T-helper 1 cell (primary cell): Measurements from ENCODE around the gene SLC29A2.

Experiments
- DNase-seq, 5 donors: peaks; one replicate each; pipeline ENCODE4 v3.0.0-alpha.2; 2012 to 2020
- total RNA-seq, 4 donors: gene quantifications; one replicate each; lab custom pipeline; 2026; lab: John Stamatoyannopoulos, UW

The SLC29A2 gene, protein sequence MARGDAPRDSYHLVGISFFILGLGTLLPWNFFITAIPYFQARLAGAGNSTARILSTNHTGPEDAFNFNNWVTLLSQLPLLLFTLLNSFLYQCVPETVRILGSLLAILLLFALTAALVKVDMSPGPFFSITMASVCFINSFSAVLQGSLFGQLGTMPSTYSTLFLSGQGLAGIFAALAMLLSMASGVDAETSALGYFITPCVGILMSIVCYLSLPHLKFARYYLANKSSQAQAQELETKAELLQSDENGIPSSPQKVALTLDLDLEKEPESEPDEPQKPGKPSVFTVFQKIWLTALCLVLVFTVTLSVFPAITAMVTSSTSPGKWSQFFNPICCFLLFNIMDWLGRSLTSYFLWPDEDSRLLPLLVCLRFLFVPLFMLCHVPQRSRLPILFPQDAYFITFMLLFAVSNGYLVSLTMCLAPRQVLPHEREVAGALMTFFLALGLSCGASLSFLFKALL
- total RNA-seq, result 10.2 to 16.0 (median 11.4) reads per million in 4 donors

DNA sequence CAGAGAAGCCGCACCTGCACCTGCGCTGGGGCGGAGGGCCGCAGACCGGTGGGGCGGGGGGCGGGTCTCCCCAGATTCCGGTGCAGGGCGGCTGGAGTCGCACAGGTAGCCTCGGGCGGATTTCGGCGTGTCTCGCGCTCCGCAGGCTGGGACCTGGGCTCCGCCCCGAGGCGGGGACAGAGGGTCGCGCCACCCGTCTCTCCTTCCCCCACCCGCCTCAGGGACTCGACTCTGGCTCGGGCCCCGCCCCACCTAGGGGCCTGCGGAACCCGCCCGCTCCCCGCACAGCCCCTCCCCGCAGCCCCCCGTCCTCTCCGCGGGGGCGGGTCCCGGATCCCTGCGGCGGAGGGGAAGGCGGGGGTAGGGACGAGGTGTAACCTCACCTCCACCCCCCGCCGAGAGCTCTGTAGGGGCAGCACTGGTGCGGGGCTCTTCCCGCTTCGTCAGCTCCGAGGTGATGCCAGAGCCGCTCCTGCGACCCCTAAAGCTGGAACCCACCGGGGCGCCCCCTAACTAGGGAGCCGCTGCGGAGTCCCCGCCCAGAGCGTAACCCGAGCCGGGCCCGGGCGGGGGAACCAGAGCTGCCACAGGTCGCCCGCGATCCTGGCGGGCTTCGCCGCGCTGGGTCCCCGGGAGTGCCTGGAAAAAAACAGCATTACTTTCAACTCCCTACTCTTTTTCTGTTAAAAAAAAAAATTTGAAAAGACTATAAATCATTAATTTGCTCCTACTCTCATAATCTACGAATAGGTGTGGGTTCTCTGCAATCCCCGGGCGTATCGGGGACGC is at the start of gene SLC29A2:
SLC29A2 (minus strand) TSS at position 134 of the 789 bp plus-strand sequence. CDS start 169 bp downstream, outside the sequence.
- DNase-seq, result peak; percentile 59 to 82 (median 66)

GRCh38 chr11:66420671-66421476 is 49.3 kb upstream of the SLC29A2 start, which contains the start of gene NPAS4:
NPAS4 (plus strand) TSS chr11:66421035; CDS start chr11:66421180, 145 bp downstream.
- no peak for DNase-seq

- no peak for DNase-seq
These were observed 48.3 kb upstream of the SLC29A2 start for GRCh38 chr11:66419825-66420224.

DNA sequence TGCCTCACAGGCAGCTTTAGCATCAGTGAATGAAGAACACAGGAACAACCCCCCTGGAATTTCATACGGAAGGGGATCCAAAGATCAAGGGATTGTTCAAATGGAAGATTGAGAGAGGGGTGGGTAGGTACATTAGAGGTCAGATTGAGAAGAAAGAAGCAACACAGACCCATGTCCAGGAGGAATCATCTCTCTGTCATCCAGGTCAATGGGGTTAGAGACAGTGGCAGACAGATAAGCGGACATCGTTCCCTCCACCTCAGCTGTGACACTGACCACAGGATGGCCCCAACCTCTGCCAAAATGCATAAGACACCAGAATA is 47.4 kb upstream of the SLC29A2 start:
- no peak for DNase-seq

DNA sequence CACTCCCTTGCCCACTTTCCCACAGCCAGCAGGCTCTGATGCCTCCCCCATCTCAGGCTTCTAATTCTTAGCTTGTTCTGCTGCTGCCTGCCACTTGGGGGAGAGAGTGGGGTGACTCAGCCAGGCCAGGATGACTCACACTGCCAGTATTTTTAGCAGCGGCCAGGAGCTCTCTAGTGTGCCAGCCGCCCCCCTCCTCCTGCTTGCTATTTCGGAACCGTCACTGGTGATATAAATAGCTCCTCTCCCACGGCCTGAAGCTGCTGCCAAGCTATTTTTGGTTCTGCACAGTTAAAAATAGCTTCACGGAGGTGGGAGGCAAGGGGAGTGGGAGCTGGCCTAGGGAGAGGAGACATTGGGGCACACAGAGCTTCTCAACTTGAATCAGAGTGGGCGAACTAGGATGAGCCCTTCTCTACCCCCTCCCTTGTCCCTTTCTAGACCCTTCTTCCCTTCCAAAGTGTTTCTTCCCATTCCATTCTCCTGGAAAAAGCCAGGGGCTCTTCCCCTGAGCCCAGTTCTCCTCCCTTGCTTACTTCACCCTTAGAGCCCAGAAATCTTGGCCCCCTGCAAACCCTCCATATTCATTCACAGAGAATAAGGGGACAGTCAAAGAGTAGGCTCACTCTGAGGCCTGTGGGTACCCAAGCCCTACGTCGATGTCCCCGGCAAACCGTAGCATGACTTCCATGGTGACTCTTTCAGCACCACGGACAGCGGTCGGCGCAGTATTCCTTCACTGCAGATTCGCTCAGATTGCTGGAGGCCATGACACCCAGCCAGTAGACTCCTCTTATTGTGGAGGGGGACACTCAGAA is 46.8 kb upstream of the SLC29A2 start:
- DNase-seq, result peak in 4 of 5 donors; percentile 26 to 50 (median 35)

DNA sequence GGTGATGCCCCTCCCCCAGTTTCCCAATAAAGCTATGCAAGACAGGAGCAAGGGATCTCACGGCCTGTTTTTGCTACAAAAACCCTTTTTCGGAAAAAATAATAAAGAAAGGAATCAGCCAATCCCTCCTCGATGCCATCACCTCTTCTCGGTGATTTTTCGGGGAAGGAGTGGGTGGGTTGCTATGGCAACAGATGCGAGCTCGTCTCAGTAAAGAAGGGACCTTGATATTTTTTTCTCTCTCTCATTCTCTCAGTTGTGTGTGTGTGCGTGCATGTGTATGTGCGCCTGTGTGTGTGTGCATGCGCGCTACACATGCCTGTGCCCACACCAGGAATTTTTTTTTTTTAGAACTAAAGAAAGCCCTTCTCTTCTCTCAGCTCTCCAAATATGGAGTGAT is 45.4 kb upstream of the SLC29A2 start:
- DNase-seq, result no peak

DNA sequence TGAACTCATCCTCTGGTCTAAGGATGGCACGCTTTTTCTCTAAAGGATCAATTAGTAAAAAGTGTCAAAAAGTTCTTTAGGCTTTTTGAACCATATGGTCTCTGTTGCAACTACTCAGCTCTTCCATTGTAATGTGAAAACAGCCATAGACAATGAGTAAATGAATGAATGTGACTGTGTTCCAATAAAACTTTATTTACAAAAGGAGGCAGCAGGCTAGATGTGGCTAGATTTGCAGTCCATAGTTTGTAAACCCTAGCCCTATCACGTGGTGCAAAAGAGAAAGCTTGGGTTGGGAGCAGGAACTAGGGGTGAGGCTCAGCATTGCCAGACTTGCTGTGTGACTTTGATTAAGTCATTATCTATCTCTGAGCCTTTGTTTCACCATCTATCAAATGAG is 43.9 kb upstream of the SLC29A2 start:
- no peak for DNase-seq

DNA sequence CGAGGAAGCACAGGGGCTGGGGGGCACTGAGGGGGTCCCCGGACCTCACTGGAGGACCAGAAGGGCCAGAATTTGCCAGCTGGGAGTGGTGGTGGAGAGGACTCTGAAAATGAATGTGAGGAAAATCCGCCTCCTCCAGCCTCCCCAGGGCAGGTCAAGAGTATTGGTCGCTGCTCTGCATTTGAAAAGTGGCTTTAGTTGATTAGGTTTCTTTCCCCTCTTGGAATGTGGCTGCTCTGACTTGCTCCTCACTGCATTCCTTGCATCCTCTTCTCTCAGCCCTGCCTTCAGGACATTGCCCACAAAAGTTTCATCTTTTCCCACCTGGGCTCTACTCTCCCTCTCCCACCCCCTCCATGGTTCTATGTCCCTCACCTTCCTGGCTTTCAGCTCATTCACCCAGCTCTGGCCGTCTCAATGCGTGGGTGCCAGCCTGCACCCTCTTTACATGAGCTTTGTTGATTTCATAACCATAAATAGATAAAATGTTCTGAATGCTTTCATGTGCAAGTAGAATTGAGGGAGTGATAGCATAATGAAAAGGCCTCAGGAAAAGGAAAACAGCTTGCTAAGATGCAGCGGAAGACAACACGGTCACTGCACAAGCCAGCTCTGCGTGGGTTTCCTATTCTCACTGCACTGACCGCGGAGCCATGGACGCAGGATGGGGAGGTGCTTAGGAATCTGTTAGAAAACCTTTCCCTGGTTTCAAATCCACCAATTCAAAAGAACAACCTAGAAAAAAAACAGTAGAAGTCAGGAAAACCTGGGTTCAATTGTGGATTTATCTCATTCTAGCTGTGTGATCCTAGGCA is 42.8 kb upstream of the SLC29A2 start:
- no peak for DNase-seq

DNA sequence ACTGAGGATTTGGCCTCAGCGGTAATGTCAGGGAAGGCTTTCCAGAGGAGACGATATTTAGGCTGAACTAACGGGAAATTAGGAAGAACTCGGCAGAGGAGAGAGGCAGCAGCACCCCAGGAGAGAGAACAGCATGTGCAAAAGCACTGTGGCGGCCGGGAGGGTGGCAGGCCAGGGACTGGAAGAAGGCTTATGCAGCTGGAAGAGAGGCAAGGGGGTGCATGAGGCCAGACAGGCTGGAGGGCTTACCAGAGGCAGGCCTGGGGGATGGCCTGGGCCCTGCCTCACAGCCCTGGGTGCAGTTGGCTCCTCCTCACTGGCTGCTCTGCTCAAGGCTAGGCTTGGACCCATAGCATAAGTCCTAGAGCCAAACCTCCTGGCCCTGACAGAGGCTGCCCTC is 41.6 kb upstream of the SLC29A2 start:
- no peak for DNase-seq

GRCh38 chr11:66412110-66412509 is 40.5 kb upstream of the SLC29A2 start:
- no peak for DNase-seq

- no peak for DNase-seq
These were observed 39.8 kb upstream of the SLC29A2 start for GRCh38 chr11:66411323-66411722.

GRCh38 chr11:66410191-66410590 is 38.6 kb upstream of the SLC29A2 start:
- DNase-seq, result no peak

- no peak for DNase-seq
These were observed 37.7 kb upstream of the SLC29A2 start for GRCh38 chr11:66409226-66409625.

DNA sequence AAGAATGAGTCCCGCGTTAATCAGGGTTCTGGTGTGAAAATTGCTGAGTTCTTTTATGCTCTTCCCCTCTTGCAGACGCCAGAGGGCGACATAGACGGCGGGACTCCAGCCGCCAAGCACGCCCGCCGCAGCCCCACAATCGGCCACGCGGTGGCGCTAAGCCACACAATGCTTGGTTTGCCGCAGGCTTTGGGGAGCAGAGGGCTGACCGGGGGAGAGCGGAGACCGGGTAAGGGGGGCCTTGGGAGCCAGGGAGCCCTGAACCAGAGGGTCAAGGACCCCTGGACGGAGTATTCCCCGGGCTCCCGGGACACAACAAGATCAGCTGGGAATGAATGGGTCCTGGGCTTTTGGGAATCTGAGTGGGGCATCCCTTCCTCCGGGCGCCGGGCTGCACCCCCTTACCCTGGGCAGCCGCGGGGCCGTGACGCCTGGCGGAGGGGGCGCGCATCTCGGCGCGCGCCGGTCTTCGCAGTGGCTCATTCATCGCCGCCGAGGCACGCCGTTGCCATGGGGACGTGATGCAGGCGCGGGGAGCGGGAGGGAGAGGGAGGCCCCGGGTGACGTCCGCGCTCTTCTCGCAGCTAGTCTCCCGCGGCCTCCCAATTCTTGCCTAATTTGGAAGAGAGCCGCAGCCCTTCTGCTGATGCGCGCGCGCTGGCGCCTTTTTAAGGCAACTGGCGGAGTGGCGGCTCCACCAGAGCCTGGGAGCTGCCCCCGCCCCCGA is 37.1 kb upstream of the SLC29A2 start:
- peak; percentile 78 to 90 (median 88) for DNase-seq

DNA sequence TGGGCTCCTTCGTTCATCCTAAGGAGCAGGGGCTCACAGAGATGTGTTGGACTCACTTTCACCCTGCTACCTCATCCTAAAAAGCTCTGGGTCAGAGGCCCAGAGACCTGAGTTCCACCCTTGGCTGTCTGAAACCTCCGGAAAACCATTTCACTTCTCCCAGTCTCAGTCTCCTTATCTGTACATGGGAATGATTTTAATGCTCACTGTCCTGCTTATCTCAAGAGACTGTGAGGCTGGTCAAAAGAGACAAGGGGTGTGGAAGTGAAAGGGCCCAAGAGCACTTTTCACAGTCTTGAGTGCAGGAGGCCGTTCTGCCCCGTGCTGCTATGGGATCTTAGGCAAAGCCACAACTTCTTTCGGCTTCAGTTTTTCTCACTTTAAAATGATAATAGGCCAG is 36.1 kb upstream of the SLC29A2 start:
- no peak for DNase-seq

- no peak for DNase-seq
These were observed 22.4 kb upstream of the SLC29A2 start for GRCh38 chr11:66393954-66394353.

- DNase-seq, result no peak
These were observed 19.8 kb upstream of the SLC29A2 start for GRCh38 chr11:66391322-66391721.

DNA sequence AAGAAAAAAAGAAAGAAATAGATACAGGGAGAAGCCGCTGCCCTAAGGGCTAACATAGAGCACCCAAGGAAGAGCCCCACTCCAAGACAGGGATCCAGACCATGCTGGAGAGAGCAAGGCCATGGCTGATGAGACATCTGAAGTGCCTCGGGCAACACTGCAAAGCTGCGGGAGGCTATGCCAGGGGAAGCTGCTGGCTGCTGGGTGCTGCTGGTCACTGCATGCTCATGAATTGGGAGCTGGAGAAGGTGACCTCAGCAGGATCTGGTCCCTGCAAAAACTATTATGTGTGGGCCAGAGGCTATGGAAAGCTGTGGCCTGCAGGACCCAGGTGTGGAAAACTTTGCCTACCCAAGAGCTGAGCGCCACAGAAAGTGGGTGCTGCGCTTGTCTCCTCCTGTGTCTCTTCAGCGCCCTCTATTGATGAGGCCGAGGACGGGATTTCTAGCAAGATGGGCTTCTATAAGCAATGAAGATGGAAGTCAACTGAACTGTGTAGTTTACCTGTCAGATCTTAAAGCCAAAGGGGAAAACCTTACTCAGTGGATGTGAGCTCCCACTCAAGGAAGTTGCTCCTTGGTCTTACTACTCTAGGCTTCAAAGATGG is 17.3 kb upstream of the SLC29A2 start:
- DNase-seq, result peak; percentile 36 to 74 (median 47)

DNA sequence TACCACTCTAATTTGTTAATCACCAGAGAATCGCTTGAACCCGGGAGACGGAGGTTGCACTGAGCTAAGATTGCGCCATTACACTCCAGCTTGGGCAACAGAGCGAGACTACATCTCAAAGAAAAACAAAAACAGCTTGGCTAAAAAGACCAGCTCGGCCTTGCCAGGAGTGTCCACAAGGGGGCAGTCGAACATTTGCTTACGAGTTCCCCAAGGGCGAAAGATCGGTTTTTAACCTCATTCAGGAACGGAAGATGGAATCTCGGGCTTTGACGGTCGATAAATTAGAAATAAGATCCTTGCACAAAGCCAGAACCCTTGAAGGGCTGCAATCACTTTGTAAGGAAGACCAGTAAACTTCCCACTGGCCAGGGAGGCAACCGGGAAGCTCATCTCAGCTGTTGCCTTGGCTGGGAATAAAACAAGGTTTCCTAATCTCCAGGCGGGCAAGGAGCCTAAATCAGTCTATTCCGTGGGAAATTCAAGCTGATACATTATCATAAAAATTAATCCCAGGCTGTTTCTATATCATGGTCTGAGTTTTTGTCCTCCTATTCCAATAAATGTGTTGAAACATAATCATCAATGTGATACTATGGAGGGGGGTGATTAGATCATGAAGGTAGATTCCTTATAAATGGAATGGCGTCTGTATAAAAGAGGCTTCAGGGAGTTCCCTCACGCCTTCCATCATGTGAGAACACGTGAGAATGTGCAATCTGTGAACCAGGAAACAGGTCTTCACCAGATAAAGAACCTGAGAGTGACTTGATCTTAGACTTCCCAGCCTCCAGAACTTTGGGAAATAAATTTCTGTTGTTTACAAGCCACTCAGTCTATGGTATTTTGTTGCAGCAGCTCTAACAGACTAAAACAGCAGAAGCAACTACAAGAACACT is 14.9 kb upstream of the SLC29A2 start:
- DNase-seq, result peak; percentile 45 to 82 (median 73)
